Activated CD4-positive, CD25-positive, alpha-beta regulatory T cell treated with anti-CD3 and anti-CD28 coated beads, Interleukin-2, amount 50 U/mL, for 24 hours (primary cell): ENCODE data around the gene TUBB2A.
"Not testable (repeated sequence)": the region's sequence is repeated elsewhere in the genome, so short reads cannot be mapped to it uniquely, and the experiment has no call there.

Experiments used
- ATAC-seq, 2 donors: fragments of 150-1000 bp; cut with Tn5 transposase; one replicate each; pipeline ENCODE4 v1.10.0; 2021; ENCODE audit warnings: mild to moderate bottlenecking in 1 of 2, moderate library complexity in 1 of 2

The TUBB2A gene

GRCh38 chr6:3179945-3180344, 22.6 kb upstream of the TUBB2A start:
- not testable (repeated sequence) for ATAC-seq

- ATAC-seq, result not testable (repeated sequence)
Observed at GRCh38 chr6:3178666-3179065, 21.3 kb upstream of the TUBB2A start.

GRCh38 chr6:3176562-3177355, 19.4 kb upstream of the TUBB2A start:
- ATAC-seq, result peak; percentile 89 to 92

- no peak for ATAC-seq
Observed at GRCh38 chr6:3175715-3176402, 18.5 kb upstream of the TUBB2A start.

GRCh38 chr6:3173636-3174089, 16.3 kb upstream of the TUBB2A start:
- not testable (repeated sequence) for ATAC-seq

- ATAC-seq, result not testable (repeated sequence)
Observed at GRCh38 chr6:3172789-3173188, 15.4 kb upstream of the TUBB2A start.

GRCh38 chr6:3171313-3172175, 14.2 kb upstream of the TUBB2A start:
- ATAC-seq, result not testable (repeated sequence)

- ATAC-seq, result not testable (repeated sequence)
Observed at GRCh38 chr6:3170676-3171075, 13.3 kb upstream of the TUBB2A start.

- not testable (repeated sequence) for ATAC-seq
Observed at GRCh38 chr6:3168046-3168445, 10.7 kb upstream of the TUBB2A start.

- ATAC-seq, result not testable (repeated sequence)
Observed at GRCh38 chr6:3166535-3167225, 9.3 kb upstream of the TUBB2A start.

- no peak for ATAC-seq
Observed at GRCh38 chr6:3165631-3166534, 8.5 kb upstream of the TUBB2A start.

GRCh38 chr6:3164388-3164787, 7.0 kb upstream of the TUBB2A start:
- no peak for ATAC-seq

- no peak for ATAC-seq
Observed at GRCh38 chr6:3163248-3163594, 5.9 kb upstream of the TUBB2A start.

- peak; percentile 58 to 63 for ATAC-seq
Observed at GRCh38 chr6:3162565-3163247, 5.4 kb upstream of the TUBB2A start.

GRCh38 chr6:3162067-3162497, 4.7 kb upstream of the TUBB2A start:
- ATAC-seq, result peak; percentile 17

GRCh38 chr6:3159805-3160781, 2.7 kb upstream of the TUBB2A start:
- peak; percentile 53 to 56 for ATAC-seq

GRCh38 chr6:3156184-3157130, 887 bp downstream of the TUBB2A start:
- ATAC-seq, result peak in 1 of 2 donors; percentile 16

- not testable (repeated sequence) for ATAC-seq
Observed at GRCh38 chr6:3155416-3155815, 1.9 kb downstream of the TUBB2A start.
